Measurements from ENCODE around the gene TACC2.

Gene TACC2

GRCh38 chr10:122163174-122164022 is 174.4 kb downstream of the TACC2 start:
- peak; percentile 67 for ATAC-seq
- TF ChIP-seq, protein P1, sequence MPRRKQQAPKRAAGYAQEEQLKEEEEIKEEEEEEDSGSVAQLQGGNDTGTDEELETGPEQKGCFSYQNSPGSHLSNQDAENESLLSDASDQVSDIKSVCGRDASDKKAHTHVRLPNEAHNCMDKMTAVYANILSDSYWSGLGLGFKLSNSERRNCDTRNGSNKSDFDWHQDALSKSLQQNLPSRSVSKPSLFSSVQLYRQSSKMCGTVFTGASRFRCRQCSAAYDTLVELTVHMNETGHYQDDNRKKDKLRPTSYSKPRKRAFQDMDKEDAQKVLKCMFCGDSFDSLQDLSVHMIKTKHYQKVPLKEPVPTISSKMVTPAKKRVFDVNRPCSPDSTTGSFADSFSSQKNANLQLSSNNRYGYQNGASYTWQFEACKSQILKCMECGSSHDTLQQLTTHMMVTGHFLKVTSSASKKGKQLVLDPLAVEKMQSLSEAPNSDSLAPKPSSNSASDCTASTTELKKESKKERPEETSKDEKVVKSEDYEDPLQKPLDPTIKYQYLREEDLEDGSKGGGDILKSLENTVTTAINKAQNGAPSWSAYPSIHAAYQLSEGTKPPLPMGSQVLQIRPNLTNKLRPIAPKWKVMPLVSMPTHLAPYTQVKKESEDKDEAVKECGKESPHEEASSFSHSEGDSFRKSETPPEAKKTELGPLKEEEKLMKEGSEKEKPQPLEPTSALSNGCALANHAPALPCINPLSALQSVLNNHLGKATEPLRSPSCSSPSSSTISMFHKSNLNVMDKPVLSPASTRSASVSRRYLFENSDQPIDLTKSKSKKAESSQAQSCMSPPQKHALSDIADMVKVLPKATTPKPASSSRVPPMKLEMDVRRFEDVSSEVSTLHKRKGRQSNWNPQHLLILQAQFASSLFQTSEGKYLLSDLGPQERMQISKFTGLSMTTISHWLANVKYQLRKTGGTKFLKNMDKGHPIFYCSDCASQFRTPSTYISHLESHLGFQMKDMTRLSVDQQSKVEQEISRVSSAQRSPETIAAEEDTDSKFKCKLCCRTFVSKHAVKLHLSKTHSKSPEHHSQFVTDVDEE (CRISPR knock-in tag; IDR thresholded peaks at IDR 0.05), result peak; percentile 44; the same call in 1 of the 2 replicates
- TF ChIP-seq ZC3H10 (CRISPR knock-in tag; IDR thresholded peaks at IDR 0.05) (no peak), SNAI2 (CRISPR knock-in tag; IDR thresholded peaks at IDR 0.05) (no peak), ZNF565 (CRISPR knock-in tag; conservative IDR thresholded peaks at IDR 0.05; ENCODE audit: low read depth) (no peak), PPARA (CRISPR knock-in tag; IDR thresholded peaks at IDR 0.05; ENCODE audit: borderline replicate concordance) (no peak), ZFP3 (CRISPR knock-in tag; IDR thresholded peaks at IDR 0.05) (no peak), TCF4 (CRISPR knock-in tag; IDR thresholded peaks at IDR 0.05; ENCODE audit: borderline replicate concordance) (no peak), POU6F1 (CRISPR knock-in tag; IDR thresholded peaks at IDR 0.05; ENCODE audit: borderline replicate concordance, low read depth) (no peak)

DNA sequence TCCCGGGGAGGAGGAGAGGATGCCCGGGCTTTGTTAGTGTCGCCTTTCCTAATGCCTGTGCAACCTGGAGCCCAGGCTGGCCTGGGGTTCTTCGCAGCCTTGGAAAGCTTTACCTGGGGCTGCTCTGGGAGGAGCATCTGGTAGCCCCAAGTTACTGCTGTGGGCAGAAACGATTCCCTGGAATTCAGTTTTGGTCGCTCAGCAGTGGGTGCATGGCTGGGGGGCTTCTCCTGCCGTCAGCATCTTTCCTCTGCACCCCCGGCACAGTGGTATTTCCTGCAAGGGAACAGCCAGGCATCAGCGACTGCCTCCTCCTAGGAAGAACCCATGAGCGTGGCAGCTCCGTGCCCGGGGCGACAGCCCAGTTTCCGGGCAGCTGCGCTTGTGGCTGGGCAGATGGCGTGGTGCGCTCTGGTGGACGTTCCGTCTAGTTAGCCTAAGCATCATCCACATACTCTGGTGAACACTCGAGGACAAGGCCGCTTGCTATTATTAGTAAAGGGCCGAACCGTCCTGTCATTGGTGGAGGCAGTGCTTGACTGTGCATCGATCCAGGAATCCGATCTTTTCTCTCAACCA is 175.1 kb downstream of the TACC2 start:
- no peak for TF ChIP-seq PPARA (CRISPR knock-in tag; IDR thresholded peaks at IDR 0.05; ENCODE audit: borderline replicate concordance)
- TF ChIP-seq TCF4 (CRISPR knock-in tag; IDR thresholded peaks at IDR 0.05; ENCODE audit: borderline replicate concordance), result 0 out of 2 replicates have a peak, but pooled peaks have one; percentile 21
- ATAC-seq, result peak; percentile 68

DNA sequence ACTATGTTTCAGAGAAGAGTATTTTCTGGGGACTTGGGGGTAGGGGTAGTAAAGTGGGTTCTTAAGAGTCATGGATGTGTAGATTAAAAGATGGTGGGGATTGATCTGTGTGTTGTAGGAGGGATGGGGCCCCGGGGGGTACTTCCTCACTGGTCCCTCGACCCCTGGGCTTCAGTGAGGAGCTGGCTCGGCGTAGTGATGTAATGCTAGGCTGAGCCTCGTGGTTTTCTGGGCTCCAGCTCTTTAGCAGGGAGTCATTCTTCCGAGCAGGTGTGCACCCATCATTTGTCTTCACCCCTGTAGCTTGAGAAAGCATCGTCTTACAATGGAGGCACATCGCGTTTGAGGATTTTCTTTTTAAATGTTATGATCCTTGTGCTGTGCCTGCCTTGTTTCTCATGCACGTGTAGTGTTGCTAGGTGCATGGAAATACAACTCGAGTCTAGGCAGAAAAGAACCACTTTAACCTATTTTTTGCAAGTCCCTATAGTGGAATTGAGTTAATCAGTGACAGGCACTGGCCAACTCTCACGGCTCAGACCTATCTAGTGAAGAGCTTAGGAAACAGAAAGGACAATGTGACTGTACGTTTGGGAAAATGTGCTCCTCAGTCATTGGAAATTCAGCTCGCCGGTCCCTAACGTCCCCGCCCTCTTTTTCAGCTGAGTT is 176.0 kb downstream of the TACC2 start:
- ATAC-seq, result no peak
- TF ChIP-seq ISL1 (CRISPR knock-in tag; IDR thresholded peaks at IDR 0.05), result no peak
- no peak for TF ChIP-seq TOX (CRISPR knock-in tag; IDR thresholded peaks at IDR 0.05; ENCODE audit: borderline replicate concordance)
- TF ChIP-seq BACH2 (CRISPR knock-in tag; IDR thresholded peaks at IDR 0.05; ENCODE audit: borderline replicate concordance), result no peak
- no peak for TF ChIP-seq ZNF70 (CRISPR knock-in tag; IDR thresholded peaks at IDR 0.05)
- TF ChIP-seq ZC3H10 (CRISPR knock-in tag; IDR thresholded peaks at IDR 0.05), result no peak
- TF ChIP-seq, protein P2, sequence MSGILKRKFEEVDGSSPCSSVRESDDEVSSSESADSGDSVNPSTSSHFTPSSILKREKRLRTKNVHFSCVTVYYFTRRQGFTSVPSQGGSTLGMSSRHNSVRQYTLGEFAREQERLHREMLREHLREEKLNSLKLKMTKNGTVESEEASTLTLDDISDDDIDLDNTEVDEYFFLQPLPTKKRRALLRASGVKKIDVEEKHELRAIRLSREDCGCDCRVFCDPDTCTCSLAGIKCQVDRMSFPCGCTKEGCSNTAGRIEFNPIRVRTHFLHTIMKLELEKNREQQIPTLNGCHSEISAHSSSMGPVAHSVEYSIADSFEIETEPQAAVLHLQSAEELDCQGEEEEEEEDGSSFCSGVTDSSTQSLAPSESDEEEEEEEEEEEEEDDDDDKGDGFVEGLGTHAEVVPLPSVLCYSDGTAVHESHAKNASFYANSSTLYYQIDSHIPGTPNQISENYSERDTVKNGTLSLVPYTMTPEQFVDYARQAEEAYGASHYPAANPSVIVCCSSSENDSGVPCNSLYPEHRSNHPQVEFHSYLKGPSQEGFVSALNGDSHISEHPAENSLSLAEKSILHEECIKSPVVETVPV (CRISPR knock-in tag; IDR thresholded peaks at IDR 0.05), result no peak
- TF ChIP-seq, protein P3, sequence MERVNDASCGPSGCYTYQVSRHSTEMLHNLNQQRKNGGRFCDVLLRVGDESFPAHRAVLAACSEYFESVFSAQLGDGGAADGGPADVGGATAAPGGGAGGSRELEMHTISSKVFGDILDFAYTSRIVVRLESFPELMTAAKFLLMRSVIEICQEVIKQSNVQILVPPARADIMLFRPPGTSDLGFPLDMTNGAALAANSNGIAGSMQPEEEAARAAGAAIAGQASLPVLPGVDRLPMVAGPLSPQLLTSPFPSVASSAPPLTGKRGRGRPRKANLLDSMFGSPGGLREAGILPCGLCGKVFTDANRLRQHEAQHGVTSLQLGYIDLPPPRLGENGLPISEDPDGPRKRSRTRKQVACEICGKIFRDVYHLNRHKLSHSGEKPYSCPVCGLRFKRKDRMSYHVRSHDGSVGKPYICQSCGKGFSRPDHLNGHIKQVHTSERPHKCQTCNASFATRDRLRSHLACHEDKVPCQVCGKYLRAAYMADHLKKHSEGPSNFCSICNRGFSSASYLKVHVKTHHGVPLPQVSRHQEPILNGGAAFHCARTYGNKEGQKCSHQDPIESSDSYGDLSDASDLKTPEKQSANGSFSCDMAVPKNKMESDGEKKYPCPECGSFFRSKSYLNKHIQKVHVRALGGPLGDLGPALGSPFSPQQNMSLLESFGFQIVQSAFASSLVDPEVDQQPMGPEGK (CRISPR knock-in tag; IDR thresholded peaks at IDR 0.05; ENCODE audit: borderline replicate concordance), result no peak
- no peak for TF ChIP-seq CSDC2 (CRISPR knock-in tag; IDR thresholded peaks at IDR 0.05)
- TF ChIP-seq SNAI2 (CRISPR knock-in tag; IDR thresholded peaks at IDR 0.05), result no peak

DNA sequence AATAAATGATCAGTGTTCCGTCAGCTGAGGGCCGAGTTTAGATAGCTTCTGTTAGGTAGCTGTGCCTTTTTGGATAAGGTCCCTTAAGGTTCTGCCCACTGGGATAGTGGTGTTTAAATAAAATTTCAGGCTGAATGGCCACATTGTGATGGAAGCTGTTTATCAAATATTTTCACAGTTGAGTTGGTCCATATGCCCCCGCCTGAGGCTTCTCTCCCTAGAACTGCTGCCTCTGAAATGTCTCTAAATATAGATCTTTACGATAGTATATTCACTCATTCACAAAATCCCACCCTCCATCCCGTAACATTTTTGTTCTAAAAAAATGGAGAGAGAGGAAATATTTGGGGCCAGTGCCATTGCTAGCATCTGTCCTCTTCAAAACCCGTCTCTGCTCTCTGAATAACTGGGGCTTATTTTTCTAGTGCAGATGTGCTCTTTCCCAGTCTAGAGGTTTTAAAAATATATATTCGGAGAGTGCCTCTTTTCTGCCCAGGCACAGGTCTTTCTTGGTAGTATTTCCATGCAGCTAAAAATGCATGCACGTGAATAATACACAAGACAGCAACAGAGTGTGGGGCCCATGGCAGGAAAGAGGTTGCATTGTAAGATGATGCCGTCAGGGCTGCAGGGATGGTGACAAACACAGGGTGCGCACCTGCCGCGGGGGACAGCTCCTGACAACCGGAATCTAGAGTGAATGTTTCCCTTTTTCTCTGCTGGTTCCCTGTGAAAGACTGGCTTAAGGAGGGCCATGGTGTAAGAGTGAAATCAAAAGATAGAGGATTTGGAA is 176.7 kb downstream of the TACC2 start:
- no peak for ATAC-seq
- TF ChIP-seq CSDC2 (CRISPR knock-in tag; IDR thresholded peaks at IDR 0.05) (no peak), ZNF8 (CRISPR knock-in tag; IDR thresholded peaks at IDR 0.05) (no peak), ZFP3 (CRISPR knock-in tag; IDR thresholded peaks at IDR 0.05) (no peak), ZFP30 (CRISPR knock-in tag; IDR thresholded peaks at IDR 0.05) (no peak), POU6F1 (CRISPR knock-in tag; IDR thresholded peaks at IDR 0.05; ENCODE audit: borderline replicate concordance, low read depth) (no peak), RARB (CRISPR knock-in tag; IDR thresholded peaks at IDR 0.05) (no peak), PPARA (CRISPR knock-in tag; IDR thresholded peaks at IDR 0.05; ENCODE audit: borderline replicate concordance) (no peak), ESRRG (CRISPR knock-in tag; IDR thresholded peaks at IDR 0.05) (no peak)
- TF ChIP-seq, protein P3 (CRISPR knock-in tag; IDR thresholded peaks at IDR 0.05; ENCODE audit: borderline replicate concordance), result no peak

Data from SK-N-SH treated with all-trans-retinoic acid at 6 μM for 48 hours (cell line).